Dedifferentiated amniotic fluid mesenchymal stem cell (primary cell): ENCODE measurements around the gene MBOAT1.

Experiments
- DNase-seq: peaks from one replicate; pipeline ENCODE4 v3.0.0-alpha.2; 2016; ENCODE audit errors: extremely low spot score

The MBOAT1 gene

GRCh38 chr6:20233007-20233730, 20.9 kb upstream of the MBOAT1 start:
- DNase-seq: no peak

GRCh38 chr6:20232188-20232587, 19.9 kb upstream of the MBOAT1 start:
- no peak for DNase-seq

GRCh38 chr6:20230401-20231119, 18.3 kb upstream of the MBOAT1 start:
- DNase-seq: no peak

GRCh38 chr6:20229881-20230280, 17.6 kb upstream of the MBOAT1 start:
- no peak for DNase-seq

GRCh38 chr6:20227350-20227749, 15.1 kb upstream of the MBOAT1 start:
- no peak for DNase-seq

- no peak for DNase-seq
Observed at GRCh38 chr6:20223141-20223540, 10.9 kb upstream of the MBOAT1 start.

- no peak for DNase-seq
Observed at GRCh38 chr6:20221421-20221820, 9.2 kb upstream of the MBOAT1 start.

GRCh38 chr6:20220359-20220758, 8.1 kb upstream of the MBOAT1 start:
- no peak for DNase-seq

- no peak for DNase-seq
Observed at GRCh38 chr6:20217891-20218290, 5.6 kb upstream of the MBOAT1 start.

- no peak for DNase-seq
Observed at GRCh38 chr6:20217324-20217855, 5.1 kb upstream of the MBOAT1 start.

GRCh38 chr6:20215310-20215709, 3.0 kb upstream of the MBOAT1 start:
- DNase-seq: no peak

- no peak for DNase-seq
Observed at GRCh38 chr6:20213271-20213798, 1.1 kb upstream of the MBOAT1 start.

- DNase-seq: no peak
Observed at GRCh38 chr6:20211941-20212391, 303 bp downstream of the MBOAT1 start.

- no peak for DNase-seq
Observed at GRCh38 chr6:20211037-20211940, 980 bp downstream of the MBOAT1 start.

GRCh38 chr6:20210158-20210557, 2.1 kb downstream of the MBOAT1 start:
- DNase-seq: no peak

GRCh38 chr6:20208687-20209378, 3.4 kb downstream of the MBOAT1 start:
- no peak for DNase-seq

GRCh38 chr6:20207088-20207418, 5.2 kb downstream of the MBOAT1 start:
- DNase-seq: no peak

- no peak for DNase-seq
Observed at GRCh38 chr6:20205722-20206161, 6.5 kb downstream of the MBOAT1 start.

GRCh38 chr6:20204512-20204894, 7.8 kb downstream of the MBOAT1 start:
- no peak for DNase-seq

- no peak for DNase-seq
Observed at GRCh38 chr6:20203561-20204511, 8.4 kb downstream of the MBOAT1 start.
